DMS 273 (cell line): ENCODE data around the gene FBN2.
A peak's percentile ranks its signal among the peaks of the same experiment; 100 is the strongest.
"Not testable (repeated sequence)": the region's sequence is repeated elsewhere in the genome, so short reads cannot be mapped to it uniquely, and the experiment has no call there.

Experiments used
- DNase-seq: peaks from one replicate; lab custom pipeline; 2025; ENCODE audit not compliant: unreplicated experiment; lab: John Stamatoyannopoulos, UW

The FBN2 gene

DNA sequence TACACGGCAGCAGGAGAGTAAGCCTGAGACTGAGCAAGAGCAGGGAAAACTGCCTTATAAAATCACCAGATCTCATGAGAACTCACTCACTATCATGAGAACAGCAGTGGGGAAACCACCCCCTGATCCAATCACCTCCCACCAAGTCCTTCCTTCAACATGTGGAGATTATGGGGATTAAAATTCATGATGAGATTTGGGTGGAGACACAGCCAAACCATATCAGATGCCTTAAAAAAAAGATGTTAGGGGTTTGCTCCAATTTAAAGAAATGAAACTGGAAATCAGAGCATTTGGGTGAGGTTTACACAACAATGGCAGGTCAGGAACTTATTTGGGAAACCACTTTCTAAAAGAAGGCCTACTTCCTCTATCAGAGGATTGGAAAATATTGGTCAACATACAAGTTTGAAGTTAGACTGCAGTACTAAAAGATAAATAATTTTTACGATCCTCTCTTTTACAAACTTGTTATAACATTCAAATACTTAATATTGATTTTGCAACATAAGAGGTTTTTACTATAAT, 105.1 kb downstream of the FBN2 start:
- no peak for DNase-seq

DNA sequence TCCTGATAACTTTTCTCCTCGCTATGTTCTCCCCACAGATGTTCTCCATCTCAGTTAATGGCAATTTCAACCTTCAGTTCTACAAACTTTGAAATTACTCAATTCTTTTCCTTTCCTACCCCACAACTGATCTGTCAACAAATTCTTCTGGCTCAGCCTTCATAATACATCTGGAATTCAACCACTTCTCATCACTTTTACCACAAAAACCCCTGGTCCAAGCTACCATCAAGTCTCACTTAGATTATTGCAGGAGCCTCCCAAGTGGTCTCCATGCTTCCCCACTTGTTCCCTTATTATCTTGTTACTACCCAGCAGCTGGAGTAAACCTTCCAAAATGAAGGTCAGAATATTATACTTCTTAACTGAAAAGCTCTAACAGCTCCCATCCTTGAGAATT, 110.1 kb downstream of the FBN2 start:
- DNase-seq, result no peak

DNA sequence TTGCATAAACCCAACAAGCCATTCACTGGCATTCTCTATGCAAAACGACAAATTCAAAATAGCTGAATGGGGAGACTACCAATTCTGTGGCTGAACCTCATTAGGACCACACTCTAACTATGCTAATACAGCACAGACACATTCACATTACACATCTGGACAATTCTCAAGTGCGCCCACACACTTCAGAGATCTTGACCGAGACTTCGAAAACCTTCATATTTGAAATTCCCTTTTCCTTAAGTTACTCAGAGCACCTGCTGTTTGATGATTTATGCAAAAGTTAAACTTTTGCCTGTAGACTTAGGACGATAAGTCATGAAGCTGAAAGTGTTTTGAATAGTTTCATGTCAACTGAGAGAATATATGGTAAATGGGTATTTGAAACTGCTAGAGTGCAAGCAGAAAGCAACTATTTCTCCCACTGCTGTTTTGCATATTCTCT, 111.9 kb downstream of the FBN2 start:
- DNase-seq, result no peak

DNA sequence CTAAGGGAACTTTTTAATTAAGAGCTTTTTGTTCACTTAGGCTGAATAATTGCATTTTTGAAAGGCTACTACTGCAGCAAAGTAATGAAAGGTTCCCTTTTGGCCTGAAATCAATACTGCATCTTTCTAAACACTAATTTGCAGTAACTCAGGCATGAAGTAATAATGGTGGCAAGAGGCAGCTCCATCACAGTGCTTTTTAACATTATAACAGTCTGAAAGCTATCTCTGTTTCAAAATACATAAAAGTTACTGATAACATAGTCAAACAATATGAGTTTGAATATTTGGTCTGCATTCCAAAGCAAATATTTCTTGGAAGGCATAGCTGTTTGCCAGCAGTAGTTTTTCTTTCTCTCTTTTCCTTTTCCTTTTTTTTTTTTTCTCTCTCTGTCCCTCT, 113.4 kb downstream of the FBN2 start:
- no peak for DNase-seq

DNA sequence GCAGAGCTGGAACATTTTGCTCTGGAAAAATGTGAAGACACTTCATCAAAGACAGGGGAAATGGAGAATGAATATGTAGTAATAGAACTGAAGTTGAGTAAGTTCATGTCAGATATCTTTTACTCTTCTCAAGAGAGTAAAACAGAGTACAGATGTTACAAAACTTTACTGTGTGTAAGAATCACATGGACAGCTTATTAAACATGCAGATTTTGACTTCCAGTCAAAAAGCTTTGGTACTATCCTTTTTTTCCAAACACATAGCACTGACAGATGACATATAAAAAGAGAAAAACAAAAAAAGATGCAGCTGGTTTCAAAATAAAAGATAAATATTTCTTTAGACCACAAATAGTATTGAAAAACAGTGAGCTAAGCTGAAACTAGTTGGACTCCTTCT, 115.4 kb downstream of the FBN2 start:
- DNase-seq, result no peak

DNA sequence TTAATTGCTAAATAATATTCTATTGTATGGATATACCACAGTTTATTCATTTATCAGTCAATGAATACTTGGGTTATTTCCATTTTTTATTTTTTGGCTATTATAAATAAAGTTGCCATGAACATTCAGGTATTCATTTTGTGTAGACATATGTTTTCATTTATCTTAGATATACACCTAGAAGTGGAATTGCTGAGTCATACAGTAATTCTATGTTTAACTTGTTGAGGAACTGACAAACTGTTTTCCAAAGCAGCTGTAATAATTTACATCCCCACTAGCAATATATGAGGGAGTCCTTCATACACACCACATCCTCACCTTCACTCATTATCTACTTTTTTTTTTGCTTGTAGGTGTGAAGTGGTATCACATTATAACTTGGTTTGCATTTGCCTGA, 123.6 kb downstream of the FBN2 start:
- no peak for DNase-seq

DNA sequence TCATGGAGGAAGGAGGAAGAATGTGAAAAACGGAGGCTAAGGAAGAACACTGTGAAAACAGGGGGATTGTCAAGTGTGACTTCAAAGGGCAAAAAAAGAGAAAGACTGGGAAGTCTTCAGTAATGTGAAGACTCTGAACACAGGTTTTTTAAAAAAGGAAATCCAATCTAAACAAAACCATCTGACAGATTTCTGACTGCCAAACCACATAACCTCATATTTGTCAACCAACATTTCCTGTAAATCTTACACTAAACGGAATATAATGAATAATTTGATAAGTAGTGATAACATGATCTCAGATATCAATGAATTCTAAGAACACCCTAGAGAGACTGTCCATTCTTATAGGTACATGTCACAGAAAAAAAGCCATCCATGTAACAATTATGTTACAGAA, 124.7 kb downstream of the FBN2 start:
- no peak for DNase-seq

DNA sequence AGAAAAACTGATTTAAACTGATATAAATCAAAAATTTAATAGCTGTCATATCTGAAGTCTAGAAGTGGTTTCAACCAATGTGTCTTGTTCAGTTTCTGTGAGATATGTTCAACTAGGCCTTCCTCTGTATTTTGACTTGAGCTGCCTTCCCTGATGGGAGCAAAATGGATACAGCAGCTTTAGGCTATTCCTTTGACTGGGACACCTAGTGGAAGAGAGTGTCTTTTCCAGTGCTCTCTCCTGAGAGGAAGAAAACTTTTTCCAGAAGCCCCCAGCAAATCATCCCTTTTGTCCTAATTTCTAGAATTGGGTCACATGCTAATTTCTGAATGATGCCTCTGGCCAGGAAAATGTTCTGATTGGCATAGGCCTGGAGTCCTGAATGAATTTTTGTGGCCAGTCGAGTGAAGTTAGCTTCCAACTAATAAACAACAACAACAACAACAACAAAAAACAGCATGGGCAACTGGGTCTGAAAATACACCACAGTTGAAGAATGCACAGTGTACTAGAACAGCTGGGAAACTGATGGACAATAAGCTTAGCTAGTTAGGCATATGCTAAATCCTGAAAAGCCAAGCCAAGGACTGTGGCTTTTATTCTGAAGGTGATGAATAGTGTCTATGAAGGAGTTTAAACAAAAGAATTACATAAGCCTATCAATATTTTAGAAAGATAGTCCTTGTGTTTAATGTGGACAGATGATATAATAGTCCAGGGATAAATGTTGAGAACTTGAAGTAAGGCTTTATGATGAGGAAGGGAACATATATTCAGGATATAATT, 125.7 kb downstream of the FBN2 start:
- peak; percentile 6 for DNase-seq

DNA sequence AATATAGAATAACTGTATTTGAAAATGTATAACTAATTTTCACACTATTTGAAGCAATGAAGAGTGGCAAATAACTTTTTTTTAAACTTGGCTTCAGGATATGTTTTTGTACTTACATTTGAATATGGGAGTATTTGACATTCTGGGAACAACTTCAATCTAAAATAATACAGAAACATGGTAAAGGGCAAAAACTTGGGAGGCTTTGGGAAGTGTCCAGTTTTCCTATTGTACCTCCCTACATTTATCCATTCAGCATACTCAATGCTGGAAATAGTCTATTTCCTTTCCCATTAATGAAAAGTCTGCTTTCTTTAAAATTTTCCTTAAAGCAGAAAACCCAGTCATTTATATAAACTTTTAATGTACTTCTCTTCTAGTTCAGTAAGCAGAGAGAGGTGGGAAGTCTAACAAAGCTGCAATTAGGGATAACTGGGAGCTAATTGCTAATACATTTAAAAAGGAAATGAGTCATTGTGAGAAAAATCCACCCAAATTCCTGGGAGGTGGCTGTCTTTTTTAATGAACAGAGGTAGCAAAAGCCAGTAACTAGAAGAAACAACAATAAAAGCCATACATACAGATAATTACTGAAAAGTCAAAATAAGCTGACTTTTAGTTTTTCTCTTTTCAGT, 128.8 kb downstream of the FBN2 start:
- DNase-seq, result no peak

DNA sequence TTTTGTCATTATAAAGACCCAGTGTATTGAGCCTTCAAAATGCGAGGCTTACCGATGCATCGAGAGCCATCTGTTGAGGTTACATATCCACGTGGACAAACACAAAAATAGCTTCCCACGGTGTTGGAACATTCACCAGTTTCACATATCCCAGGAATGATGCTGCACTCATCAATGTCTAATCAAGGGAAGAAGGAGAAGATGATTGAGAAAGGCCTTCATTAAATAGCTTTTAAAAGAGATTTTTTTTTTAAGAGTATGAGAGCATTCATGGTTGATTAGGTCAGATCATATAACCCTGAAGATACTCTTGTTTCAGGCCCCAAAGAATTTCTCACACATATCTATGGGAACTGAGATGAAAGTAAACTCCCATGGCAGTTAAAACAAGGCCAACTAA, 129.4 kb downstream of the FBN2 start:
- peak; percentile 5 for DNase-seq

DNA sequence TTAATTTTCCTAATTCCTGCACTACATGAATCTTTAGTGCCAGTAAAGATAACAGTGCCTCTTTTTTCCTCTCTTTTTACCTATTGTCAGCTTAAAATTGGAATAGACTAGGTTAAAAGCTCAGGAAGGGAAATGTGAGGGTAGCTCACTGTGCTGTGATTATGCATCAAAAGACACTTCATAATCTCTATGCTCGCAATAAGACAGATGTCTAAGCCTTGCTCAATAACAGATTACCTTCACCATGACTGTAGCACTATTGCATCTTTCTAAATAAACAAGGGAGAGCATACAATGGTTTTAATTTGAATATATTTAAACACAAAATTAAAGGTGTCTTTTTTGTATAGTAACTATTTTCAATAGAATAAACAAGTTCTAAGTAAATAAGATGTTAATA, 130.1 kb downstream of the FBN2 start:
- no peak for DNase-seq

DNA sequence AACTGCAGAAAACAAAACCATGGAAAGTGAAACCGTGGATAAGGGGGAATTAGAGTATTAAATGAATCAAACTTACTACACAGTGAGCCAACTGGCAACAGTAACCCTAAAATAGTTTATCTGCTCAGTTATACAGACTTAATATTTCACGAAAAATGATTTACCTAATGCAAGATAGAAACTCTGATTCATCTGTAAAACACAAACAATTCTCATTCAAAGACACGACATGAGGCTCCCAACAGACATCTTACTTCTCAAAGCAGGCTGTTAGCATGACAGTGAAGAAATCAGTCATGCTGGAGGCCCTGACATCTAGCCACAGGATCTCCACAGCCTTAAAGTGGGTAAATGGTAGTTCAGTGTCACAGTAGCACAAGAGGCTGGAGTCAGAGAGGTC, 131.2 kb downstream of the FBN2 start:
- DNase-seq, result no peak

DNA sequence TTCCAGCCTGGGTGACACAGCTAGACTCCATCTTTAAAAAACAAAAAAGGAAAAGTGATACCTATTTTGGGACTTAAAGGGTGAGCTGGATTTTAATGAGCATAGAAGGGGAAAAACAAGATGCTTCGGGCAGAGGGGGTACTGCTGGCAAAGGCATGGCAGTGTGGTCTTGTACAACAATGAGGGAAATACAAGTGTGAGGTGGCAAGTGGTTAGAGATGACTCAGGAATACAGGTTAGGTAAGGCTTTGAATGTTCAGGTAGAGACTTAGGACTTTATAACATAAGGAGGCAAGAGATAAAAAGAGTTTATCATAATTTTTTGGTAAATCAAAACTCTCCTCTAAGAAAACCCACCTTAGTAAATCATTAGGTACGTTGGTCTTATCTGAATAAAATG, 132.9 kb downstream of the FBN2 start:
- no peak for DNase-seq

DNA sequence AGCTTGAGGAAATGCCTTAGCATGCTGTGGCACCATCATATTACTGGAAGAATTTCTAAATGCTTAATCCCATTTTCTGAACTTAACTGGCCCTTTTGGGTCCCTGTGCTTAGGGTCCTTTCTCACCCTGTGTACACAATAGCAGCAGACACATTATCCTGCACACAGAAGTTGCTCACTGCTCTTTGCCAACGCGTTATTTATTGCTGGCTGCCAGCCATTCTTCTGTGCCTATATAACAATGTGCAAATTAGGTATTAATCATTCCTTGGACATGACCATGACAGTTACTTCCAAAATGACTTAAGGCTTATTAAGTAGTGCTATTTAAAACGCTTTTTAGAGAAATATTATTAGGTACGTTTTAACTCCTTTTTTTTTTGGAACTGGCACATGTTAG, 134.7 kb downstream of the FBN2 start:
- peak; percentile 2 for DNase-seq

DNA sequence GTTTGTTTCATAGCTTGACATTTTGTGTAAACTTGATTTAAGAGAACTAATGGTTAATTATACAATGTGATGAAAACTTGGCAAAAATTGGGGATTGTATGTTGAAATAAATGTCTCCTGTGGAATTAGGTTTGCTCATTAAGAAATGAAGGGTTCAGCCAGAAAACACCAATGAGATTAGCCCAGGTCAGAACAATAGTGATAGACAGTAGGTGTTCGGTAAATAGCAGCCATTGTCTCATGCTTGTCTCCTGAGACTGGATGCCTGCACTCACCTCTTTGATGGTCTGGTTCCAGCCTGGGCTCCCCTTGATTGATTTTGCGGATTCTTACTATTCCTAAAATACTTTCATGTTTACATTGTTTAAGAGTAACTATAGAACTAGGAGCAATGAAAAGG, 135.5 kb downstream of the FBN2 start:
- DNase-seq, result no peak

DNA sequence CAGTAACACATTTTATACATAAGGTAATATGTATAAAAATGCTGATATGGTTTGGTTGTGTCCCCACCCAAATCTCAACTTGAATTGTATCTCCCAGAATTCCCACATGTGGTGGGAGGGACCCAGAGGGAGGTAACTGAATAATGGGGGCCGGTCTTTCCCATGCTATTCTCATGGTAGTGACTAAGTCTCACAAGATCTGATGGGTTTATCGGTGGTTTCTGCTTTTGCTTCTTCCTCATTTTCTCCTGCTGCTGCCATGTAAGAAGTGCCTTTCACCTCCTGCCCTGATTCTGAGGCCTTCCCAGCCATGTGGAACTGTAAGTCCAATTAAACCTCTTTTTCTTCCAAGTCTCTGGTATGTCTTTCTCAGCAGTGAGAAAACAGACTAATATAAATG, 137.3 kb downstream of the FBN2 start:
- not testable (repeated sequence) for DNase-seq

DNA sequence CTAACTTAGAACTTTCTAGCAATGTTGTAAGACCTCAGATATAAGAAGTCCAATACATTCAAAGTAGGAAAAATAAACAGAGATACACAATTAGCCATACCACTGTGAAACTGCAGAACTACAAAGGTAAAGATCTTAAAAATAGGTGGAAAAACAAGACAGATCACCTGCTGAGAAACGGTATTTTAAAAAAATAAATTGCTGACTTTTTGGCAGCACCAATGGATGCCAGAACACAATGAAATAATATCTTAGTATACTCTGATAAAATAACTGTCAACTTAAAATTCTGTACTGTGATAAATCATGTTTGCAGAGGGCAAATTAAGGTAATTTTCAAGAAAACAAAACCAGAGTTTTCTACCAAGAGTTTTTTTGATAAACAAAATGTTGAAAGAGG, 138.9 kb downstream of the FBN2 start:
- DNase-seq, result no peak

DNA sequence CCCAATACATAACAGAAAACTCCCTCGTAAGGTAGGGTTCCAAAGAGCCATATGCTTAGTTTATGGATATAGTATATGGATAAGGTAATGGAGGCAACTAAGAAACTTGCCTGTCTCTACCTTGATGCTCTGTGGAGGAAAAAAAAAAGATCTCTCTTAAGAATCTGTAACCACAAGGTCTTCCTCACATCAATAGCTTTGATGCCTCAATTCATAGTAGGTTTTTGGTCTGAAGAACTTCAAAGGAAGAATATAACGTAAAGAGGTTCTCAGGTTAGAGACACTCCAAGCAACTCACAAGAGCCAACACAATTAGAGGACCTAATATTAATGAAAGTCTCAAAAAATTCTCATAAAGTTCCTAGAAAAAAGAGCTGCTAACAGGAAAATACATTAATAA, 140.2 kb downstream of the FBN2 start:
- DNase-seq, result no peak

DNA sequence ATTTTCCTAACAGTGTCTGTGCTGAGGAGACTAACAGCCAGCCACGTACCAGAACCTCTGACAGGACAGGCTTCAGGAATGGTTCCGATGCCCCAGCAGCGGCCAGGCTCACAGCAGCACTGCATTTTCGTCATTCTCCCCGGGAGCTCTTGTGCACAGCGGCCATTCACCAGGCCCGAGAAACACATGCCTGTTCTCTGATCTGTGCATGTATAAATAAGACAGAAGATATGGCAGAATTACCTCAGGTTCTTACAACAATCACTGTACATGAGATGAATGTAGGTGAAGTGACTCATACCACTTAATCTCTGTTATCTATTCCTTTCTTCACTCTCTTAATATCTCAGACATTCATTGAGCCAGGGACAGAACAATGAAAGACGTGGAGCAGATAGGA, 143.0 kb downstream of the FBN2 start:
- no peak for DNase-seq

DNA sequence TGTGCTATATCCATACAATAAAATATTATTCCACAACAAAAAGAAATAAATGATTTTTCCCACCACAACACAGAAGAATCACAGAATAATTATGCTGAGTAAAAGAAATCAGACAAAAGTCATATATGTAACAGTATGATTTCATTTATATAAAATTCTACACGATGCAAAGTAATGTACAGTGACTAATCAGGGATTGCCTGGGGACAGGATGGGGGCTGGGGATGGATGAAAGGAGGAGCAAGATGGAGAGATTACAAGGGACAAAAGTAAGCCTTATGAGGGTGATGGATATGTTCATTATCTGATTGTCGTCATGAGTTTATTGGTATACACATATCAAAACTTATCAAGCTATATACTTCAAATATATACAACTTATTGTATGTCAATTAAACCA, 154.0 kb downstream of the FBN2 start:
- no peak for DNase-seq

DNA sequence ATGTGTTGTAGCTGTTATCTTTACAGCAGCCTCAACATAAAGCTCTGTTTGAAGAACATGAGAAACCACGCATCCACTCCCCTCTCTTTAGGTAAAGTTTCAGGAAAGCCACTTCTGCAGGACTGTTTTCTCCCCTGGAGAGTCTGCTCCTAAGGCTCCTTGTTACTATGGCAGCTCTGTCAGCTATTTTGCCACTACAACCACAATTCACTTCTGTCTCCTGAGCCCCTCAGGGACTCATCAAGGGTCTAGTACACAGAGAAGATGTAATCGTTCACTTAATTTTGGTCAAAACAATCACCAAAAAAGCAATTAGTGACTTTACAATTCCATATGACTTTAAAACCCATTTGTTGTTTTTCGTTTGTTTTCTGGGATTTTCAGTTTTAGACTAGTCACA, 157.7 kb downstream of the FBN2 start:
- DNase-seq, result peak; percentile 13

DNA sequence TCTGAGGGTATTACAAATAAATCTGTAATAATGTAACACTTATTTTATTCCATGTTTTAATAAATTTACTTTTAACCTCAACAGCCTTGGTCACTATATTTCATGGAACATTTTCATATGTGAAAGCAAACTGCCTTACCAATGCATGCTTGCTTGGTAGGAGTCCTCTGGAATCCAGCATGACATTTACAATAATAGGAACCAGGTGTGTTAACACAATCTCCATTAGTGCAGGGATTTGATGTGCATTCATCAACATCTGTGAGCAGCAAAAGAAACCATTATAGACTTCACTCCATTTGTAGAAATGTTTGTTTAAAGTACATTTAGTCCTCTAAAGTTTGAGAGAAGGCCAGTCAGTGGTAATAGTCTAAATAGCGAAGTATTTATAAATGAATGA, 159.4 kb downstream of the FBN2 start:
- DNase-seq, result no peak

DNA sequence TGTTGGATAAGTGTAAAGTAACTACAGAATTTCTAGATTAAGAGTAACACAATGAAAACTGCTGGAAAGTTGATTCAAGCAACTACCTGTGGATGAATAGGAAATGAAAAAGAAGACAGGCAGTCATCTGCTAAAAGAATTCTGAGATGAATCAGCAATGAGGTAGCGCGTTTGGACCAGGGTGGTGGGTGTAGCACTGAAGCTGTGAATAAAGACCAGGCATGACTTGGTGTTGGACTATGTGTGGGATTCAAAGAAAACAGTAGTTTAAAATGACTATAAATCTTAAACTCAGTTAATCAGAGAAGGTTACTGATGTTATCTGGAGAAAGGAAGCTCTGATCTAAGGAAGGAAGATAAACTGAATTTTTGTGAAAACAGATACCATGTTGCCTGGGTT, 159.8 kb downstream of the FBN2 start:
- no peak for DNase-seq
